HG02642 (cell line): ENCODE results near the gene NUP93.
"Not testable (repeated sequence)": the region's sequence is repeated elsewhere in the genome, so short reads cannot be mapped to it uniquely, and the experiment has no call there.

Source experiments
- ATAC-seq: cut with Tn5 transposase; IDR thresholded peaks from one replicate; pipeline ENCODE4 v1.9.1; 2021; ENCODE audit warnings: mild to moderate bottlenecking; ENCODE audit not compliant: unreplicated experiment, poor library complexity

NUP93 gene

DNA sequence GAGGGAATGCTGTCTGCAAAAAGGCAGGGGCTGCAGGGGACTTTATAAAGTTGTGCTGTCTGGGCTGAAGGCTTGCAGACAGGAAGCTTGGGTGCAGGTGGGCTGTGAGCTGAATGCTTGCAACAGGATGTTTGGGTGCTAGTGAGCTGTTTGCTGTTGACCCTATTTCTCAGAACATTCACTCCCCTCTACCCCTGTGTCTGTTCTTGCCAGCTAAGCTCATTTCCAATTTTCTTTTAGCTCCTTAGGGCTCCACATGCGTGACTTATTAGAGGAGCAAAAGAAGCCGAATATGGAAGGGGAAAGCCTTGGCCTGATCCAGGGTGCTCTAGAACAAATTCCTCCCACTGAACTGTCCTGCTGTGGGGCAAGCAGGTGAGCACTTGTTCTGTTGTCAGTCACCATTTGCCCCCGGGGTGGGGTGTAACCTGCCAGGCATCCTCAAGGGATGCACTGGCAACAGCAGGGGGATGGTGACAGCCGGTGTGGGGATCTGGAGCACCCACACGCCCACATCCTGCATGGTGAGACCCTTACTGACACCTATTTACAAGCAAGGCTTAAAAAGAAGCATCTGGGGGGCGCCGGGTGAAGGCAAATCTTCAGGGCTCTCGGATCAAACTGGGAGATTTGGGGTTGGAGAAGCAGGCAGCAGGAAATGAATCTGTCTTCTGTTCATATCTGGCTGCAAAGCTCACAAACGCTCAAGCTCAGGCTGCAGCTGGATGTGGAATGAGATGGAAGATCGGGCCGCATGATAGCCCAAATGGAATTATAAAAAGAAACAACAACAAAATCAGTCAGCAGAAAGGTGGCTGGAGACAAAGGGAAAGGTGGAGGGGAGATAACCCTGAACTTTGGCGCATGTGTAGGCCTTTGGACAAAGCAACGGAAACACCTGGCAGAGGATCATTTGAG, 21.1 kb upstream of the NUP93 start:
- no peak for ATAC-seq

DNA sequence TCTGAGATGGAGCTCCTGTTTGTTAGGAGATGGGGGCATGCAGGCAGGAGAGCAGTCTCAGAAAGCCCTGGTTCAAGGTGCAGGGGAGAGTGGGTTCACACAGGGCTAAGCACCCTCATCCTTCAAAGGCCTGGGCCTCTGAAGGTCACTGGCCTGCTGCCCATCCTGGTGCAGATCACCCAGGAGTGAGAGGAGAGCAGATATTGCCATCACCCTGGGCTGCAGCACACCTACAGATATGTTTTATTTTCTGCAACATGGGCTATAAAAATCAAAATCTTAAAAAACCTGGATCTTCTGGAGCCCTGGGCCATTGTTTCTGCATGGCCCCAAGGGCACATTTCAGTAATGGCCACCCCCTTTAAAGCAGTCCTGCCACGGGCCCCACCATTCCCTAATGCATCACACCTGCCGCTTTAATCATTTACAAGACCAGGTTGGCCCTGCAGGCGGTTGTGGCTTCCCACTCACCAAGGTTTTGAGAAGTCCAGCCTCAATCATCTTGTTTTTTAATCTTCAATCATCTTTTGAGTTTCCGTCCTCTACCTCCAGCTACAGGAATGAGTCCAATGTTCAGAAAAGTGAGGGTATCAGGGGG, 20.4 kb upstream of the NUP93 start:
- ATAC-seq: no peak

DNA sequence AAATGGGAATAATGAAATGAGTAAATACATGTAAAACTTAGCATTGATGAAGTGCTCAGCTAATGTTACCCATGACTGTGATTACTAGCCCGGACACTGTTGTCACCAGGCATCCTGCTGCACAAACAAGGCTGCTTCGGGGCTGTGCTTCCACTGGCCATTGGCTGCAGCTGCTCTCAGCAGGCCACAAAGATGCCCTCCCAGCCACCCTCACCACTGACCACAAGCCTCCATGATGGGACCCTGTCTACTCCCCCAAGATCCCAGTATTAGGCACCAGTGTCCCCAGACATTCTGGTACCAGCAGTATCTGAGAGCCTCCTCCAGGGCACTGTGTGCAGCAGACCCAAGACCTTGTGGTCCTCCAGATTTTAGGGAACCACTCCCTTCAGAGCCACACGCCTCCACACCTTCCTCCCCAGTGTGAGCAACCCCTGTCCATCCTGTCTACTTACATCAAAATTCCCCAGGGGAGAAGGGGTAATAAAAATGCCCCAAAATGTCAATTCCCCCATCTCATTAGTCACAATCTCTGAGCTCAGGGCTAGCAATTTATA, 19.7 kb upstream of the NUP93 start:
- ATAC-seq: no peak

DNA sequence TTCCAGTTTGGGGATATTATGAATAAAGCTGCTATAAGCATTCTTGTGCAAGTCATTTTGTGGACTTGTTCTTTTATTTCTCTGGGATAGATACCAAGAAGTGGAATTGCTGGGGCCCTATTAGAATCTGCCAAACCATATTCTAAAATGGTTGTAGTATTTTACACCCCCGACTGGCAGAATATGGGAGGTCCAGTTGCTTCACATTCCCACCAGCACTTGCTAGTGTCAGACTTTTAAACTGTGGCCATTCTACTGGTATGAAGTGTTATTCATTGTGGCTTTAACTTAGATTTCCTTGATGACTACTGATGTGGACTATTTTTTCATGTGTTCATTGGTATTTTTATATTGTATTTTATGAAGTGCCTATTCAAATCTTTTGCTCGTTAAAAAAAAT, 18.1 kb upstream of the NUP93 start:
- ATAC-seq: no peak

DNA sequence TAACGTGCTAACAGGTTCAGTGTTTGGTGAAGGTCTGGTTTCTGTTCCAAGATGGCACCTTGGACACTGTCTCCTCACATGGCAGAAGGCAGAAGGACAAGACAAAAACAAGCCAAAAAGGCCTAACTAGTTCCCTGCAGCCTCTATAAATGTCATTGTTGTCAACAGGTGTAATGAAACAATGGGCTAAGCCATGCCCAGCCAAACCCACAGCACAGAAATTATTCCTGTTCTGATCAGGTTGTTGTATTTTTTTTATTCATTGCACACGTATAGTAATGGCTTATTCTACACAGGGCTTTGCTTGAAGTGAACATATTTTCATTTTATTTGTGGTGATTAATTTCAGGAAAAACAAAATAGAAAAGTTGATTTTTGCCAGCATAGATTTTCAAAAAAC, 16.1 kb upstream of the NUP93 start:
- ATAC-seq: no peak

DNA sequence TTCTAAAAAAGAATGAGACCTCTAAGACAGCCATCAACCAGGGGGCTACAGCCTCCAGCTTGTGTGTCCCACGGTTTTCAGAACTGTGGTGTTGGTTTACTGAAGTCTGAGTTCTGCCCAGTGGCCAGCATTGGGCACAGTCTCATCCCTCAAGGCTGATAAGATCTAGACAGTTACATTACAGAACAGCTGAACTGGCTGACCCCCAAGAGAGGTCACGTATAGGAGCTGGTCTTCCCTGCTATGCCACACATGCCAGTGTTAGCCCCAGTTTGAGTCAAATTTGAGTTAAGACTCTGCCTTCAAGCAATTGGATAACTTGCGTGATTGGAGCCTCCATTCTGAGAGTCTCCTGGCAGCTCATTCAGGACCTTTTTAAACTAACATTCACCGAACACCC, 14.8 kb upstream of the NUP93 start:
- no peak for ATAC-seq

DNA sequence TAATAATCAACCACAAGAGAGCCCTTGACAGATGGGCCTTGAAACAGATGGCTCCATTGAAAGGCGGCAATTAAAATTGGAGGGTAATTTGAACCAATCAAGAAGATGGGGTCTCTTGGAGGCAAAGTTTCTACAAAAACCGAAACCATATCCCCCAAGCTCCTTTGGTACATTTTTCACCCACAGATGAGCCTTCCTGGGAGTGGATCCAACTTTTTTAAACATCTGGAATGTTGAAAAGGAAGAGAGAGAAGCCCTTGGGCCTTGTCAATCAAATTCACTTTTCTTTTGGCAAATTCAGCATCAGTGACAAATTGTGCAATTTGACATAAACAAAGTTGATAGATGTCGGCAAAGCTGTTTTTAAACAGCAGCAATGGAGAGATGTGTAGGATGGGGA, 13.2 kb upstream of the NUP93 start:
- no peak for ATAC-seq

DNA sequence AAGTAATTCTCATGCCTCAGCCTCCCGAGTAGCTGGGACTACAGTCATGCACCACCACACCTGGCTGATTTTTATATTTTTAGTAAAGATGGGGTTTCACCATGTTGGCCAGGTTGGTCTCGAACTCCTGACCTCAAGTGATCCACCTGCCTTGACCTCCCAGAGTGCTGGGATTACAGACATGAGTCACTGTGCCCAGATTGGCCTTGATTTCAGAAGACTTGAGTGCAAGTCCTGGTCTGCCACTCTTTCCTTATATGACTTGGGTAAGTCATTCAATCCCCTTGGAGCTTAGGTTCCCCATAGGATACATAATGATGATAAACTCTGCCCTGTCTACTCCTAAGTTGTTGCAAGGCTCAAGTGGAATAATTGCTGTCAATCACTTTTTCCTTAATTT, 12.4 kb upstream of the NUP93 start:
- not testable (repeated sequence) for ATAC-seq

DNA sequence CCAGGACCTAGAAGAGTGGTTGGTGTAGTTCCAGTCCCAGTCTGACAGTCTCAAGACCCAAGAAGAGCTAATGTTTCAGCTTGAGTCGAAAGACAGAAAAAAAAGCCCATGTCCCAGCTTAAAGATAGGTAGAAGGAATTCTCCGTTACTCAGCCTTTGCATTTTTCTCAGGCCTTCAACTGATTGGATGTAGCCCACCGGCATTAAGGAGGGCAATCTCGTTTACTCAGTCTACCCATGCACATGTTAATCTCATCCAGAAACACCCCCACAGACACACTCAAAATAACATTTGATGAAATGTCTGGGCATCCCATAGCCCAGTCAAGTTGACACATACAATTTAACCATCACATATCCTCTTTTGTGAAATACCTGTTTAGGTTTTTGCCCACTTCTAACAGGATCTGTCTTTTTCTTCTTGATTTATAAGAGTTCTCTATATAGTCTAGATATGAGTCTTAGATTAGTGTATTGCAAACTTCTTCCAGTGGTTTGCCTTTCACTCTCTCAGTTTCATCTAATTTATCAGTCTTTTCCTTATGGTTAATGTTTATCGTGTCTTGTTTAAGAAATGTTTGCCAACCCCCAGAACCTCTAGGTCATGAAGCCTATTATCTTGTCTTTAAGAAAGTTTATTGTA, 7.6 kb upstream of the NUP93 start:
- no peak for ATAC-seq

DNA sequence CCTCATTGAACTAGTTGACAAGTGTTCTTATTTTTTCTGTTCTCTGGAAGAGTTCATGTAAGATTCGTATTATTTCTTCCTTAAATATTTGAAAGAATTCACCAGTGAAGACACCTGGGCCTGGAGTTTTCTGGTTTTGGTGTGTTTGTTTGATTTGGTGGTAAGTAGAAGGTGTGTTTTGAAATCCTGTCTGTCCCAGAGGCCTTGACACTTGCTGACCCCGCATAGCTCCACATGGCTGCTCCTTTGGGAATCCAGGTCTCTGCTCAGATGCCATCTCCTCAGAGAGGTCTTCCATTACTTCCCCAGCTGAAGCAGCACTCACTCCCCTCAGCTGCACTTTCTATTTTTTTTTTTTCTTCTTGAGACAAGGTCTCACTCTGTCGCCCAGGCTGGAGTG, 5.7 kb upstream of the NUP93 start:
- ATAC-seq: no peak

DNA sequence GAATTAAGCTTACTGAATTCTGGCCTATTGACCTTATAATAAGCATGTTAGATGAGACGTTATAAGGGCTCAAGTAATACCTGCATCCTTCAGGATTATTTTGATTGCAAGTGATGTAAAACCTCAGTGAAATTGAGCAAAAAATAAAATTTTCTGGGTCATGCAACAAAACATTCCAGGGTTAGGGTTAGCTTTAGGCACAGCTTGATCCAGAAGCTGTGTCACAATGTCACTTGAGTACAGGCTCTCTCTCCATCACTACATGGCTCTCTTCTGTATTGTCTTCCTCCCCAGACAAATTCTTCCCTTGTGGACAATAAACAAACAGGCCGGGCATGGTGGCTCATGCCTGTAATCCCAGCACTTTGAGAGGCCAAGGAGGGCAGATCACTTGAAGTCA, 3.6 kb upstream of the NUP93 start:
- no peak for ATAC-seq

DNA sequence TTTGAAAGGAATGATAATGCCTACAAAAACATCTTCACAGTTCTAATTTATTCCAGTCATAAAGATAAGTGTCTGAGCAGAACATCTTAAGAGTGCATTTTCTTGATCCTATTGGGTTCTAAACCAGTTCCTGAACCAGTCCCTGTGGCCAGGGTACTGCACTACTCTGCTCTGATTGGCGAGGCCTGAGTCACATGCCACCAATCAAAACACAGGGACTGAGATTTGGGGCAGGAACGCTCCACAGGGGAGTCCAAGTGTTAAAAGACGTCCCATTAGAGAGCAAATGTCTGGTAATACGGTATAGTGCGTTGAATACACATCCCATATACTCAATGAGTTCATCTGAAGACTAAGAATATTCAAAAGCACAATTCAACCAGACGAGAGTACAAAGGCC, 3.0 kb upstream of the NUP93 start:
- ATAC-seq: no peak

DNA sequence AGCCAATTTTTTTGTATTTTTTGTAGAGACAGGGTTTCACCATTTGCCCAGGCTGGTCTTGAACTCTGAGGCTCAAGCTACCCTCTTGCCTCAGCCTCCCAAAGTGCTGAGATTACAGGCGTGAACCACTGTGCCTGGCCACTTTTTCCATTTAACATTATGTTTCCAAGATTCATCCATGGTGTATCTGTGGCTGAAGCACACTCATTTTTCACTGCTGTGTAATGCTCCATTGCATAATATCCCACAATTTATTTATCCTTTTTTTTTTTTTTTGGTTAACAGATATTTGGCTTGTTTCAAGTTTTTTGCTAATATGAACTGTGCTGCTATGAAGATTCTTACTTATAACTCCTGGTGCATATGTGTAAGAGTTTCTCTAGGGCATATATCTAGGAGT, 1.9 kb upstream of the NUP93 start:
- ATAC-seq: no peak

DNA sequence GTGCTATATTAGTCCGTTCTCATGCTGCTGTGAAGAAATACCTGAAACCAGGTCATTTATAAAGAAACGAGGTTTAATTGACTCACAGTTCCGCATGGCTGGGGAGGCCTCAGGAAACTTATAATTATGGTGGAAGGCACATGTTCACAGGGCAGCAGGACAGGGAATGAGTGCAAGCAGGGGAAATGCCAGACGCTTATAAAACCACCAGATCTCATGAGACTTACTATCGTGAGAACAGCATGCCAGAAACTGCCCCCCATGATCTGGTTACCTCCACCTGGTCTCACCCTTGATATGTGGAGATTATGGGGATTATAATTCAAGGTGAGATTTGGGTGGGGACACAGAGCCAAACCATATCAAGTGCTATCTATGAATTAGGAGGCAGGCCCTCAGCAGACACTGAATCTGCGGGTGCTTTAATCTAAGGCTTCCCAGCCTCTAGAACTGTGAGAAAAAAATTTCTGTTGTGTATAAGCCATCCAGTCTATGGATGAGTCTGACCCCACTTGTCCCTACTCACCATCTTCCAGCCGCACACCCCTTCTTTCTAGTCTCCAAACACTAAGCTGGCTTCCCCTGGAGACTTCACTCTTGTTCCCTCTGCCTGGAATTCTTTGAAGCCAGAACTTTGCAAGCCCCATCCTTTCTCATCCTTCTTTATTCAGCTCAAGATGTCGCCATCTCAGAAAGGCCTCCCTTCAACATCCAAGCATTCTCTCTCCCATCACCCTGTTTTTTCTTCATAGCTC, 772 bp upstream of the NUP93 start:
- ATAC-seq: no peak

DNA sequence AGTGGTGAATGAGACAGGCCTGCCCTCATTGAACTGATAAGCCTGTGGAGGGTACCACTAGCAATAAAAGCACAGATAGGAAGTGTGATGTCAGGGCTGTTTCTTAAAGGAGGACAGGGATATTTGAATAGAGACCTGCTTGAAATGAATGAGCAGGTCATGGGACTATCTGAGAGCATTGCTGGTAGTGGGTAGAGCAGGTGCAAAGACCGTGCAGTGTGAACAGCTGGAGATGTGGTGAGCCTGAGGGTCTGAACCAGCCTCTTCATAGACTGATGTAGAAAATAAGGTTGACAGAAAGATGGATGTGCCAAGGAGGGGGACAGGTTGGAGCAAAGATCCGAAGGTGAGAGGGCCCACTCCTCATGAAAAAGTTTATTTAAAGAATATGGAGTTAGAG, 2.4 kb downstream of the NUP93 start:
- ATAC-seq: peak; percentile 52

DNA sequence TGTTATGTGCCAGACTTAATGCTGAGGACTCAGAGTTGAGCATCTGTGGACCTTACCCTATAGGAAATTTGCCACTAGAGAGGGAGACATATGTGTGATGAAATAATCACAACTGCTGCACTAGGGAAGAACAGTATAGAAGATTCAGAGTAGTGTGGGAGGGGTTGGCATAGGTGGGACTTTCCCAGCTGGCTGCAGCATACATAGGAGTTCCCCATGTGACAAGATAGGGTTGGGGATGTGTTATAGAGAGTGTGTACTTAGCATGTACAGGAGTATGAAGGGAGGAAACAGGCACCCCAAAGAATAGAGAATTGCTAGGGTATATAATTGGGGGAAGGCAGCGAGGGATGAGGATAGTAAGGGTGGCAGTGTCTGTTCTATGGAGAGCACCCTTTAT, 2.9 kb downstream of the NUP93 start:
- ATAC-seq: no peak

DNA sequence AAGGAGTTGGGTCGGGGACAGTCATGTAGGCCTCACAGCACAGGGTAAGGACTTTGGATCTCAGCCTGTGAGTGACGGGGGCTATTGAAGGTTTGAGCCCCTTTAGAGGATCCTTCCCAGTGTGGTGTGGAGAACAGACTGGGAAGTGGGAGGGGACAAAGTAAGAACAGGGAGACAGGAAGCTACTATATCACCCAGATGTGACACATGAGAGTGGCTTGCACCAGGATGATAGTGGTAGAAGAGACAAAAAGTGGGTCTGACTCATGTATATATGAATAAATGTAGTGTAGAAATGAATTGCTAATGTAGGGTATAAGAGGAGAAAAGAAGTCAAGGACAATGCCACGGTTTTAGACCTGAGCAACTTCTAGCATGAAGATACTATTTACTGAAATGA, 4.5 kb downstream of the NUP93 start:
- no peak for ATAC-seq

DNA sequence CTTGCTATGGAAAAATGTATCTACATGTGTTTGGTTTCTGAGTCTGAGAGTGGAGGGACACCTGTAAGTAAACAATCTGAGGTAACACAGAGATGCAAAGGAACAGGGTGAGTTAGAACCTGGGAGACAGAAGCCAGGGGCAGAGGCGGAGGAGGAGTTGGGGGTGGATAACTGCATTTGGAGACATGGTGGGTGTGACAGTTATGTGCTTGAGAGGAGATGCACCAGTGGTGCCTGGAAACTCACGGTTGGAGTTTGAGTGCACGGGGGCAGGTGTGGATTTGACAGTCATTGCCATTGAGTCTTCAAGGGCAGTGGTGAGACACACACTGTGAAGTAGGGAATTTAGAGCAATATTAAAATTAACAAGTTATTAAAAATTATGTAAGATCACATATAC, 6.5 kb downstream of the NUP93 start:
- ATAC-seq: no peak

DNA sequence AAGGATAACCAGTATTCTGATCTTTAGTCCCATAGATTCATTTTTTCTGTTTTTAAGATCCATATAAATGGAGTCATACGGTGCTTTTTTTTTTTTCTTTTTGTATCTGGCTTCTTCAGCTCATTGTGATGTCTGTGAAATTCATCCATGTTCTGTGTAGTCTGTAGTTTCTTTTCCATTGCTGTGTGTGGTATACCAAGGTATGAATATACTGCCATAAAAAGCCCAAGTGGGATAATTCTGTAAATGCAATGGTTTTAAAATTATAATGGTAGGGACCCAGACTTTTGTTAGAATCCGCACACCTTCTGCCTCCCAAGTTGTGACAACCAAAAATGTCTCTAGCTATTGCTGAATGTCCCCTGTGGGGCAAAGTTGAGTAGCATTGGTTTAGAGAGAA, 7.6 kb downstream of the NUP93 start:
- no peak for ATAC-seq

DNA sequence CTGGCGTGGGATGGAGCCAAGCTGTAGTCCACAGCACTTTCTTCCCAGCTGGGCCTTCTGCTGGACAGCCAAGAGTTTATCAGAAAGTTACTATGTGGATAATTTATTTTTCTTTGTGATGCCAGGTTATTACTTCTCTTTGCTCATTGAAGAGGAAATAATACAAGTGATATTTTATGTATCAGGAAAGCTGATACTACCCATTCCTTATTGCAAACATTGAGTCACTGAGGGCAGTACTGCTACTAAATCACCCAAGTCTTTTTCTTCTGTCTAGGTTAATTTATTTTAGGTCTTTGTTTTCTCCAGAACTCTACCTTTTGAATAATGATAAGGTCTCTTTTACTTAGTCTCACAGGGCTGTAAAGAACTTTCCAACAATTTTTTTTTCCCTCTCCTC, 8.3 kb downstream of the NUP93 start:
- ATAC-seq: no peak

DNA sequence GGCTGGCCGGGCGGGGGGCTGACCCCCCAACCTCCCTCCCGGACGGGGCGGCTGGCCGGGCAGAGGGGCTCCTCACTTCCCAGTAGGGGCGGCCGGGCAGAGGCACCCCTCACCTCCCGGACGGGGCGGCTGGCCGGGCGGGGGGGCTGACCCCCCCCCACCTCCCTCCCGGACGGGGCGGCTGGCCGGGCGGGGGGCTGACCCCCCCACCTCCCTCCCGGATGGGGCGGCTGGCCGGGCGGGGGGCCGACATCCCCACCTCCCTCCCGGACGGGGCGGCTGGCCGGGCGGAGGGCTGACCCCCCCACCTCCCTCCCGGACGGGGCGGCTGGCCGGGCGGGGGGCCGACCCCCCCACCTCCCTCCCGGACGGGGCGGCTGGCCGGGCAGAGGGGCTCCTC, 9.4 kb downstream of the NUP93 start:
- not testable (repeated sequence) for ATAC-seq
